Peyer's patch (tissue), 4 donors: ENCODE results near the gene DMKN.

ENCODE experiments used
- CTCF ChIP-seq, 6 experiments: fragments of 450-650 bp in 4 of 6; fragments of 200-600 bp in 2 of 6; sonication (generic) in 1 of 6; IDR thresholded peaks; one replicate each; pipeline ENCODE4 v1.5.1; 2017 to 2019; ENCODE audit warnings: antibody characterized with exemption in 6 of 6, mild to moderate bottlenecking in 3 of 6, moderate library complexity in 1 of 6
- POLR2A ChIP-seq, 2 donors: fragments of 450-650 bp; IDR thresholded peaks; one replicate each; pipeline ENCODE4 v1.5.1; 2017; ENCODE audit warnings: antibody characterized with exemption in 2 of 2, mild to moderate bottlenecking in 2 of 2, moderate library complexity in 2 of 2

GRCh38 chr19:35560677-35561076 lies 47.2 kb upstream of the DMKN start:
- no peak for TF ChIP-seq CTCF (IDR thresholded peaks at IDR 0.05)
- TF ChIP-seq POLR2A (IDR thresholded peaks at IDR 0.05), result no peak
